A549 (cell line): Measurements from ENCODE around the gene RIN3.

Experiments
- ATOH8 ChIP-seq: fragments of 250-450 bp; sonication (Bioruptor Pico); IDR thresholded peaks from 2 replicates; pipeline ENCODE4 v1.5.0; 2020; ENCODE audit warnings: low read depth, mild to moderate bottlenecking, moderate library complexity
- BHLHE40 ChIP-seq: IDR thresholded peaks from 2 replicates; pipeline ENCODE4 v1.6.1; 2012; ENCODE audit warnings: low read depth, low read length, inconsistent platforms
- CBX2 ChIP-seq: fragments of 200-600 bp; sonication (generic); IDR thresholded peaks from 2 replicates; pipeline ENCODE4 v1.6.1; 2016; ENCODE audit warnings: low read depth, mild to moderate bottlenecking, borderline replicate concordance
- EP300 ChIP-seq, 2 experiments: fragments of >200 bp; sonication (Bioruptor Twin); formaldehyde crosslinking; IDR thresholded peaks; 2 replicates in 1 of 2; 3 replicates in 1 of 2; pipeline ENCODE4 v1.6.1; 2016 to 2017
- MAX ChIP-seq: IDR thresholded peaks from 2 replicates; pipeline ENCODE4 v1.6.1; 2012
- PHF8 ChIP-seq: fragments of 200-600 bp; sonication (generic); IDR thresholded peaks from 2 replicates; pipeline ENCODE4 v1.6.1; 2016; ENCODE audit warnings: low read depth, mild to moderate bottlenecking, antibody characterized with exemption, moderate library complexity, borderline replicate concordance
- POLR2A ChIP-seq: IDR thresholded peaks from 2 replicates; pipeline ENCODE4 v1.6.1; 2012; ENCODE audit warnings: mild to moderate bottlenecking, low read length
- RAD21 ChIP-seq, 2 experiments: fragments of >200 bp in 1 of 2; sonication (Bioruptor Twin) in 1 of 2; formaldehyde crosslinking in 1 of 2; IDR thresholded peaks in 1 of 2; conservative IDR thresholded peaks in 1 of 2; 2 replicates in 1 of 2; 3 replicates in 1 of 2; pipeline ENCODE4 v1.6.1; 2012 to 2018; ENCODE audit warnings: inconsistent platforms in 1 of 2
- SMC3 ChIP-seq: fragments of >200 bp; sonication (Bioruptor Twin); formaldehyde crosslinking; IDR thresholded peaks from 3 replicates; pipeline ENCODE4 v1.6.1; 2018; ENCODE audit warnings: inconsistent platforms
- TF ChIP-seq, protein P1 (sequence below): fragments of >200 bp; sonication (Bioruptor Twin); formaldehyde crosslinking; IDR thresholded peaks from 3 replicates; pipeline ENCODE4 v1.5.1; 2016
- TF ChIP-seq, protein P2 (sequence below): fragments of 200-600 bp; sonication (generic); IDR thresholded peaks from 2 replicates; pipeline ENCODE4 v1.6.1; 2016; ENCODE audit warnings: antibody characterized with exemption, mild to moderate bottlenecking, moderate library complexity

- no peak for TF ChIP-seq EP300 (IDR thresholded peaks at IDR 0.05)
- TF ChIP-seq MAX = no peak
- TF ChIP-seq, protein P1, sequence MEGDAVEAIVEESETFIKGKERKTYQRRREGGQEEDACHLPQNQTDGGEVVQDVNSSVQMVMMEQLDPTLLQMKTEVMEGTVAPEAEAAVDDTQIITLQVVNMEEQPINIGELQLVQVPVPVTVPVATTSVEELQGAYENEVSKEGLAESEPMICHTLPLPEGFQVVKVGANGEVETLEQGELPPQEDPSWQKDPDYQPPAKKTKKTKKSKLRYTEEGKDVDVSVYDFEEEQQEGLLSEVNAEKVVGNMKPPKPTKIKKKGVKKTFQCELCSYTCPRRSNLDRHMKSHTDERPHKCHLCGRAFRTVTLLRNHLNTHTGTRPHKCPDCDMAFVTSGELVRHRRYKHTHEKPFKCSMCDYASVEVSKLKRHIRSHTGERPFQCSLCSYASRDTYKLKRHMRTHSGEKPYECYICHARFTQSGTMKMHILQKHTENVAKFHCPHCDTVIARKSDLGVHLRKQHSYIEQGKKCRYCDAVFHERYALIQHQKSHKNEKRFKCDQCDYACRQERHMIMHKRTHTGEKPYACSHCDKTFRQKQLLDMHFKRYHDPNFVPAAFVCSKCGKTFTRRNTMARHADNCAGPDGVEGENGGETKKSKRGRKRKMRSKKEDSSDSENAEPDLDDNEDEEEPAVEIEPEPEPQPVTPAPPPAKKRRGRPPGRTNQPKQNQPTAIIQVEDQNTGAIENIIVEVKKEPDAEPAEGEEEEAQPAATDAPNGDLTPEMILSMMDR = no peak
- TF ChIP-seq POLR2A = no peak
- no peak for TF ChIP-seq PHF8
- TF ChIP-seq, protein P2, sequence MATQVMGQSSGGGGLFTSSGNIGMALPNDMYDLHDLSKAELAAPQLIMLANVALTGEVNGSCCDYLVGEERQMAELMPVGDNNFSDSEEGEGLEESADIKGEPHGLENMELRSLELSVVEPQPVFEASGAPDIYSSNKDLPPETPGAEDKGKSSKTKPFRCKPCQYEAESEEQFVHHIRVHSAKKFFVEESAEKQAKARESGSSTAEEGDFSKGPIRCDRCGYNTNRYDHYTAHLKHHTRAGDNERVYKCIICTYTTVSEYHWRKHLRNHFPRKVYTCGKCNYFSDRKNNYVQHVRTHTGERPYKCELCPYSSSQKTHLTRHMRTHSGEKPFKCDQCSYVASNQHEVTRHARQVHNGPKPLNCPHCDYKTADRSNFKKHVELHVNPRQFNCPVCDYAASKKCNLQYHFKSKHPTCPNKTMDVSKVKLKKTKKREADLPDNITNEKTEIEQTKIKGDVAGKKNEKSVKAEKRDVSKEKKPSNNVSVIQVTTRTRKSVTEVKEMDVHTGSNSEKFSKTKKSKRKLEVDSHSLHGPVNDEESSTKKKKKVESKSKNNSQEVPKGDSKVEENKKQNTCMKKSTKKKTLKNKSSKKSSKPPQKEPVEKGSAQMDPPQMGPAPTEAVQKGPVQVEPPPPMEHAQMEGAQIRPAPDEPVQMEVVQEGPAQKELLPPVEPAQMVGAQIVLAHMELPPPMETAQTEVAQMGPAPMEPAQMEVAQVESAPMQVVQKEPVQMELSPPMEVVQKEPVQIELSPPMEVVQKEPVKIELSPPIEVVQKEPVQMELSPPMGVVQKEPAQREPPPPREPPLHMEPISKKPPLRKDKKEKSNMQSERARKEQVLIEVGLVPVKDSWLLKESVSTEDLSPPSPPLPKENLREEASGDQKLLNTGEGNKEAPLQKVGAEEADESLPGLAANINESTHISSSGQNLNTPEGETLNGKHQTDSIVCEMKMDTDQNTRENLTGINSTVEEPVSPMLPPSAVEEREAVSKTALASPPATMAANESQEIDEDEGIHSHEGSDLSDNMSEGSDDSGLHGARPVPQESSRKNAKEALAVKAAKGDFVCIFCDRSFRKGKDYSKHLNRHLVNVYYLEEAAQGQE = no peak
- TF ChIP-seq CBX2 = no peak
- no peak for TF ChIP-seq BHLHE40
- no peak for TF ChIP-seq SMC3
- no peak for TF ChIP-seq RAD21 (conservative IDR thresholded peaks at IDR 0.05 in 1 of 2, IDR thresholded peaks at IDR 0.05 in 1 of 2)
- no peak for TF ChIP-seq ATOH8 (CRISPR knock-in tag)
Measured at GRCh38 chr14:92624764-92625163, 111.2 kb downstream of the RIN3 start.
